ENCODE measurements around the gene SLC25A25. TPM values are rescaled to one million over a fixed set of nuclear protein-coding genes. Genes with fewer than 3 reads are reported as not detected.

SLC25A25 gene
- total RNA-seq, 1 donor from 2014 or later: 13.5 TPM

DNA sequence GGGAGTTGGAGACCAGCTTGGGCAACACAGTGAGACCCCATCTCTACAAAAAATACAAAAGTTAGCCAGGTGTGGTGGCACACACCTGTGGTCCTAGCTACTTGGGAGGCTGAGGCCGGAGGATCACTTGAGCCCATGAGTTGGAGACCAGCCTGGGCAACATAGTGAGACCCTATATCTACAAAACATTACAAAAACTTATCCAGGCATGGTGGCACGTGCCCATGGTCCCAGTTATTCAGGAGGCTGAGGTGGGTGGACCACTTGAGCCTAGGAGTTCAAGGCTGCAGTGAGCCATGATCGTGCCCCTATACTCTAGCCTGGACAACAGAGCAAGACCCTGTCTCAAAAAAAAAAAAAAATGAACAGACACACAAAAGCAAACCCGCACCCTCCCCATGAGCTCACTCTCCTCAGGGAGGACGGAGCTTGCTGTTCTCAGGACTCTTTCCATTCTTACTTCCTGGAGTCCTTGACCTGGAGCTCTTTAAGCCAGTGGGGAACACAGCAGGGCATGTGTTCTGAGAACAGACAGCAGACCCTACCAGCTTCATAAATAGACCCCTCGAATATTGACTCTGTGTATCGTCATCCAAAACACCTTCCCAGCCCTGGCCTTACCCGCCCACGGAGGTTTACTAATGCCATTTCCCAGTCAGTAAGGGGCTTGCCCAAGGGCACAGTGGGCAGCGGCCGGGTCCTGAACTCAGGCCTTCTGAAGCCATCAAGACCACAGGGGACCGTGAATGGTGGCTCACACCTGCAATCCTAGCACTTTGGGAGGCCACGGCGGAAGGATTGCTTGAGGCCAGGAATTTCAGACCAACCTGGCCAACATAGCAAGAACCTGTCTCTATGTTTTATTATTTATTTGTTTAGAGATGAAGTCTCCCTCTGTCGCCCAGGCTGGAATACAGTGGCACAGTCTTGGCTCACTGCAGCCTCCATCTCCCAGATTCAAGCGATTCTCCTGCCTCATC, 48.4 kb downstream of the SLC25A25 start:
- H3K4me1 Mint-ChIP-seq (ENCODE audit: low read depth): peaks cover 12% of the 10 kb centered on the region
- H3K9me3 Mint-ChIP-seq: no peaks in the 10 kb centered on the region
- intact Hi-C loops (cut with micrococcal nuclease): loop anchor here (1.0 to 5.0 kb wide), 4 partner anchors 12 to 173 kb away; no protein-coding TSS in a partner anchor
- peak overlapping the region; percentile 23 for H3K27ac Mint-ChIP-seq
- DNase-seq (ENCODE audit: low spot score): no peak
- H3K36me3 Mint-ChIP-seq (ENCODE audit: low read depth): peaks cover 9% of the 10 kb centered on the region
- H3K27me3 Mint-ChIP-seq (ENCODE audit: insufficient read depth): no peaks in the 10 kb centered on the region
- no peak overlapping the region for H3K4me3 Mint-ChIP-seq

DNA sequence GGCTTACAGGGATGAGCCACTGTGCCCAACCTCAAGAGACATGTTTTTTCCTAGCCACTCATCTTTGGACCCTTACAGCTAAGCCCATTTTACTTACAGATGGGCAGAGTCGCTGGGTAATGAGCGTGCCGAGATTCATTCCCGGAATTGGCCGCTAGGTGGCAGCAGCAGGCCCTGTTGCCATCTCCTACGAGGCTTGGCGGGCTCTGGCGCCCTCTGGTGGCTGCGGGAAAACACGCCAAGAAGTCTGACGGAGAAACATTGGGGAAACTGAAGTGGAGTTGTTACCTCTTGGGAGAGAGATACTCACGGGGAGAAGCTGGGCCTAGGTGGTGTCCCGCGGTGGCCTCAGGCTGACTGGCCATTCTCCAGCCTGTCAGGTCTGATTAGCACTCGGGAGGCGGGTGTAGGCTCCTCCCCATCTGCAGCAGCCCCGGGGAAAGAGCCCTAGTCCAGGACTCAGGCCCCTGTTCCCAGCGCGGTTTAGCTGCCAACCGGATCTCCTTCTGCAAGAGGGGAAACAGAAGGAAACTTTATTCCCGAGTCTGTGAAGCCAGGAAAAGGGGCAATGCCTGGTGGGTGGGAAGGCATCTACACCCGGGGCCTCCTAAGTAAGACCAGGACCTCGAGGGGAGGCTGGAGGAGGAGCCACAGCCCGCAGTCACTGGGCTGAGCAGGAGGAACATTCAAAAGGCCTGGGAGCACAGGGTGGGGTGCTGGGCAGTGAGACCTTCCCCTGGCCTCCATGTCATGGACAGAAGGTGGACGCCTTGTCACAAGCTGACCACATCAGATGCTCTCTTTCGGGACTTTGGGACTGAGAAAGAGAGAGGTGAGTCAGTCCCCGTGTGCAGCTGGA, 49.8 kb downstream of the SLC25A25 start:
- H3K36me3 Mint-ChIP-seq (ENCODE audit: low read depth): peaks cover 9% of the 10 kb centered on the region
- peaks cover 12% of the 10 kb centered on the region for H3K4me1 Mint-ChIP-seq (ENCODE audit: low read depth)
- H3K4me3 Mint-ChIP-seq: no peak overlapping the region
- H3K27me3 Mint-ChIP-seq (ENCODE audit: insufficient read depth): no peaks in the 10 kb centered on the region
- no peaks in the 10 kb centered on the region for H3K9me3 Mint-ChIP-seq
- intact Hi-C loops (cut with micrococcal nuclease): loop anchor here (1.0 to 5.0 kb wide), 4 partner anchors 10 to 175 kb away; no protein-coding TSS in a partner anchor
- peak; percentile 88 for DNase-seq (ENCODE audit: low spot score)
- peak overlapping the region; percentile 66 for H3K27ac Mint-ChIP-seq

DNA sequence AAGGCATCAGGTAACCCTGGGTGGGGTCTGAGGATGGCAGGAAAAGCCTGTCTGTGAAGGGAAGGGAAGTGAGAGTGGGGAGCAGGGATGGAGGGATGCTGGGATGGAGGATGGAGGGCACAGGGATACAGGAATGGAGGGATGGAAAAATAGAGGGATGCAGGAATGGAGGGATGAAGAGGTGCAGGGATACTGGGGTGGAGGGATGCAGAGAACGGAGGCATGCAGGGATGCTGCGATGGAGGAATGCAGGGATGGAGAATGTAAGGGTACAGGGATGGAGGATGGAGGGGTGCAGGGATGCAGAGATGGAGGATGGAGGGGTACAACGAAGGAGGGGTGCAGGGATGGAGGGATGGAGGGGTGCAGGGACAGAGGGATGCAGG, 50.4 kb downstream of the SLC25A25 start:
- intact Hi-C loops (cut with micrococcal nuclease): loop anchor here (5.0 kb wide), 1 partner anchor 161 kb away; no protein-coding TSS in a partner anchor
- peaks cover 7% of the 10 kb centered on the region for H3K36me3 Mint-ChIP-seq (ENCODE audit: low read depth)

DNA sequence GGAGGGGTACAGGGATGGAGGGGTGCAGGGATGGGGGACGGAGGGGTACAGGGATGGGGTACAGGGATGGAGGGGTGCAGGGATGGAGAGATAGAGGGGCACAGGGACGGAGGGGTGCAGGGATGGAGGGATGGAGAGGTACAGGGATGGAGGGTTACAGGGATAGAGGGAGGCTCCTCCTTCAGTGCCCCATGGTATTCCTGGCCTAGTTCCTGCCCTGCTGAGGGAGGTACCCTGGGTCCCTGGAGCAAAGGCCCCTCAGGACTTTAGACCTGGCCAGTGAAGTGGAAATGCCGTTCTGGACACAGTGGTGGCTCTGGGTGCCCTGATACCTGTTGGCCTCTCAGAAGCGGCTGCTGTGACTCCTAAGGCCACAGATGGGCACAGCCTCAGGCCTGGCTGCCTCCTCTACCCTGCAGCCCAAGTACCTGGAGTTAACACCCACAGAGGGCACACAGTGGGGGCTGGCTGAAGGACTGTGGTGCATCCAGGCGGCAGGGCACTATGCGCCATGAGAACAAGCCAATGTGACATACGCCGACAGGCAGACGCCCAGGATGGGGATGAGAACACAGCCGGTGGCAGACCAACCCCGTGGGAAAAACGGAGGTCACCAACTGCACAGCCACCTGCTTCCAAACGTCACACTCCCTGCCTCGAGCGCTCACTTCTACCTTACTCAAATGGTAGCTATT, 51.1 kb downstream of the SLC25A25 start:
- Mint-ChIP-seq H3K27ac (no peak overlapping the region), H3K9me3 (no peaks in the 10 kb centered on the region), H3K4me3 (no peak overlapping the region), H3K4me1 (ENCODE audit: low read depth) (peaks cover 12% of the 10 kb centered on the region), H3K27me3 (ENCODE audit: insufficient read depth) (no peaks in the 10 kb centered on the region), H3K36me3 (ENCODE audit: low read depth) (peaks cover 8% of the 10 kb centered on the region)
- DNase-seq (ENCODE audit: low spot score): no peak
- intact Hi-C loops (cut with micrococcal nuclease): loop anchor here (5.0 kb wide), 1 partner anchor 162 kb away; no protein-coding TSS in a partner anchor

More for the DNA sequence above, 50.4 kb downstream of the SLC25A25 start:
- Mint-ChIP-seq H3K4me3 (no peak overlapping the region), H3K9me3 (no peaks in the 10 kb centered on the region), H3K4me1 (ENCODE audit: low read depth) (peaks cover 12% of the 10 kb centered on the region), H3K27ac (no peak overlapping the region), H3K27me3 (ENCODE audit: insufficient read depth) (no peaks in the 10 kb centered on the region)
- DNase-seq (ENCODE audit: low spot score): no peak

DNA sequence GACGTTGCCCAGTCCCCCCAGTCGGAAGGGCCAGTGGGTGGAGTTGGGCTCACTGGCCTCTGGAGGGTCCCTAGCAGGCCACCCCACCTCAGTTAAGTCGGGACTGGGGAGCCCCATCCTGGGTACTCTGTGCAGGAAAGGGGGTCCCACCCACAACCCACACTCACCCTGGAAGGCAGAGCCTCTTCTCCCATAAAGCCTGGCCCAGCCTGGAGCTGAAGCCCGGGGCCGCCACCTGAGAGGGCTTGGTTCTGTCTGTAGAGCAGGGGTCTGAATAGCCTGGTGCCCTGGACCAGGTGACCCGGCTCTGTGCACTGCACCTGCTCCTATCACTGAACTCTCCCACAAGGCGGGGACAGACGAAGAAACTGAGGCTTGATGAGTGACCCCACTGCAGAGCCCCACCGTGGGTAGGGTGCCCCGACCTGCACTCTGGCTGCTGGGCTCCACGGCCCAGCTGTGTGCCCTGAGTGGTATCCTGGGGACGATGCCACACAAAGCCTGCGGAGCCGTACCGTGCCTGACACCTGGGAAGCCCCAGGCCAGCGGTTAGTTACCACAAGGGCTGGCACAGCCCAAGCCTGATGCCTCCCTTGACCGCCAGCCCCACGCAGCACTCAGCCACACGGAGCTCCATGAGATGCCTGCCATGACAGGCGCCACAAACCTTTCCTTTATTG, 52.2 kb downstream of the SLC25A25 start:
- Mint-ChIP-seq H3K36me3 (ENCODE audit: low read depth) (peaks cover 8% of the 10 kb centered on the region), H3K4me3 (no peak overlapping the region), H3K27ac (no peak overlapping the region), H3K4me1 (ENCODE audit: low read depth) (peaks cover 19% of the 10 kb centered on the region), H3K9me3 (no peaks in the 10 kb centered on the region), H3K27me3 (ENCODE audit: insufficient read depth) (no peaks in the 10 kb centered on the region)
- intact Hi-C loops (cut with micrococcal nuclease): no loop called here
- DNase-seq (ENCODE audit: low spot score): no peak

DNA sequence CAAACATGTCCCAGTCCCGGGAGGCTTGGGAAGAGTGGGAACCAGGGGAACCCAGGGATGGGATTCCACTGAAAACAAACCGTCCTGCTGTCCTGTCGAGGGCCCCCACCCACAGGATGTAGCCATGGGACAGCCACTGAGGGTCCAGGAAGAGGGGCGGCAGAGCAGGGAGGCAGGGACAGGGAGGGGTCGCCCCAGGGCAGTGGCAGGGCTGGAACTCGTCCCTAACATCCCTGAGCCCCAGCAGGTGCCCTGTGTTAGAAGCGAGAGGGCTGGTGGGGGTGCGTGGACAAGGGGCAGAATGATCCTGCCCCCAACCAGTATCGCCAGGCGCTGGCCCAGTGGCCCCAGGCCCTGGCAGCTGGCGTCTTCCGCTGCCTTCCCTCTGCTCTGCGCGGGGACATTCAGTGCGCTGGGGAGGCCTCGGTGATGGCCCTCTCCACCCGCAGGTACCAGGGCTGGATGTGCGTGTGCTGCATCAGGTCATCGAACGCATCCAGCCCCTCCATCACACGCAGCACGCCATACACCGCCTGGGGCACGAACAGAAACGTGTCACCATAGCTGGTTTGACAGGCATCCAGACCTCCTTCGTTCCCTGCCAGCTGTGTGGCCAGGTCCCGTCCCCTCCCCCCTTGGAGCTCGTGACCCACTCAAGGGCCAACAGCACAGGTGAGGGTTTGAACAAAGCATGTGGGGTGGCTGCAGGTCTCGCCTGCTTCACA, 52.9 kb downstream of the SLC25A25 start:
- H3K9me3 Mint-ChIP-seq: no peaks in the 10 kb centered on the region
- peaks cover 26% of the 10 kb centered on the region for H3K4me1 Mint-ChIP-seq (ENCODE audit: low read depth)
- no peak overlapping the region for H3K4me3 Mint-ChIP-seq
- DNase-seq (ENCODE audit: low spot score): no peak
- H3K36me3 Mint-ChIP-seq (ENCODE audit: low read depth): peaks cover 6% of the 10 kb centered on the region
- no peaks in the 10 kb centered on the region for H3K27me3 Mint-ChIP-seq (ENCODE audit: insufficient read depth)
- H3K27ac Mint-ChIP-seq: no peak overlapping the region
- intact Hi-C loops (cut with micrococcal nuclease): no loop called here

DNA sequence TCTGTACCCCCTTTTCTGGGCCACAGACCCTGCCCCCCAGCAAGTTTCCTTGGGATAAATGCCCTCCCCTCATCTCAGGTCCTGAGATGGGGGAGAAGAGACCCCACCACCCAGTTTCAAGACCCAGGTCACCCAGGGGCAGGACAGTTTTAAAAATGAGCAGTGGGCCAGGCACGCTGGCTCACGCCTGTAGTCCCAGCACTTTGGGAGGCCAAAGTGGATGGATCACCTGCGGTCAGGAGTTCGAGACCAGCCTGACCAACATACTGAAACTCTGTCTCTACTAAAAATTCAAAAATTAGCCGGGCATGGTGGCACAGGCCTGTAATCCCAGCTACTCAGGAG, 53.4 kb downstream of the SLC25A25 start:
- H3K4me3 Mint-ChIP-seq: no peak overlapping the region

DNA sequence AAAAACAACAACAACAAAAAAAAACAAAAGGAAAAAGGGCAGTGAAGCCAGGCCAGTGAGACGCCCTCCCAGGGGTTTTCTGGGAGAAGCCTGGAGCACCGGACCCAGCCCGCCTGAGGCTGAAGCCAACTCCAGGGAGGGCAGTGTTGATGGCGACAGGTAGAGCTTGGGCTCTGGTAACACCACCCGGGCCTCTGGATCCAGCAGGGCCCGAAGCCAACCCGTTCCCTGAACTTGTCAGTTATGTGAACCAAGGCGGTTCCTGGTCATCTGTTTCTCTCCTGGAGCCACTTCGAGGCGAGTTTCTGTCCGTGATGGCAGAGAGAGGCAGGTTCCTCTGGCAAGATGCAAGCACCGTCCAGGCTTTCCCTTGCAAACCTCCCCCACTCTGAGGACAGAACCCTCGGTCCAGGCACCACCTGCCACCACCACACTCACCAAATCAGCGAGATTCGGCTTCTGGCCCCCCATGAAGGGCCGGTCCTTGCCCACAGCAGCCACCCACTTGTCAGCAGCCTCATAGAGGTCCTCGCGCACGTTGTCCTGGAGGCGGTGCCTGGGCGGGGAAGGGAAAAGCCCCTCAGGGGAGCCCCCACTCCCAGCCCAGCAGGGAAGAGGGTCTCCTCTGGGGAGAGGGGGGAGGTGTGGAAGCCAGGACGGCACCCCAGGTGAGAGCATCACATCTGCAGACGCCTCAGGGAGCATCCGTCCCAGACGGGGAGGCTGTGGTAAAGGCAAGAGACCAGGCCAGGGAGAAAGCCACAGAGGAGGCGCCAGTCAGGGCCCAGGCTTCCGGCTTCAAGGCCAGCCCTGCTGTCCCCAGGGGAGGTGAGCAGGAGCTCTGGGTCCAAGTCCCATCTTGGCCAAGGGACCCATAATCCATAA, 54.1 kb downstream of the SLC25A25 start:
- intact Hi-C loops (cut with micrococcal nuclease): no loop called here
- H3K4me1 Mint-ChIP-seq (ENCODE audit: low read depth): peaks cover 35% of the 10 kb centered on the region
- H3K9me3 Mint-ChIP-seq: no peaks in the 10 kb centered on the region
- H3K36me3 Mint-ChIP-seq (ENCODE audit: low read depth): peaks cover 6% of the 10 kb centered on the region
- H3K27ac Mint-ChIP-seq: no peak overlapping the region
- H3K4me3 Mint-ChIP-seq: no peak overlapping the region
- H3K27me3 Mint-ChIP-seq (ENCODE audit: insufficient read depth): no peaks in the 10 kb centered on the region
- DNase-seq (ENCODE audit: low spot score): no peak

More for the DNA sequence above, 53.4 kb downstream of the SLC25A25 start:
- Mint-ChIP-seq H3K4me1 (ENCODE audit: low read depth) (peaks cover 32% of the 10 kb centered on the region), H3K27ac (no peak overlapping the region), H3K9me3 (no peaks in the 10 kb centered on the region), H3K36me3 (ENCODE audit: low read depth) (peaks cover 6% of the 10 kb centered on the region), H3K27me3 (ENCODE audit: insufficient read depth) (no peaks in the 10 kb centered on the region)
- intact Hi-C loops (cut with micrococcal nuclease): no loop called here
- DNase-seq (ENCODE audit: low spot score): no peak

DNA sequence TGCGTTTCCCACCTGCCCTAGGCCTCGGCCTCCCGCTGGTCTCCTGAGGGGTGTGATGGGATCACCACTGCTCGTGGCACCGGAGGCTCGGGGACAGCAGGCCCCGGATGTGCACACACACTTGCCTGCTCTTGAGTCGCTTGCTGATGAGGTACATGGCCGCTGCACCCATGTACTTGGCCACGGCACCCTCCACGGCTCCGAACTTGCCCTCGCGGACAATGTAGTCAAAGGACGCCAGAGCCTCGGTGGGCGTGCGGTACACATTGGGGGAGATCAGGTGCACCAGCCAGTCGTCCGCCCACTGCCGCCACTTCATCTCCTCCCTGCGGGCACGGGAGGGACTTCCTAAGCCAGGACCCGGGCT, 54.8 kb downstream of the SLC25A25 start:
- Mint-ChIP-seq H3K4me1 (ENCODE audit: low read depth) (peaks cover 31% of the 10 kb centered on the region), H3K27ac (no peak overlapping the region), H3K36me3 (ENCODE audit: low read depth) (peaks cover 4% of the 10 kb centered on the region), H3K4me3 (no peak overlapping the region), H3K9me3 (no peaks in the 10 kb centered on the region), H3K27me3 (ENCODE audit: insufficient read depth) (no peaks in the 10 kb centered on the region)
- intact Hi-C loops (cut with micrococcal nuclease): no loop called here
- DNase-seq (ENCODE audit: low spot score): no peak

DNA sequence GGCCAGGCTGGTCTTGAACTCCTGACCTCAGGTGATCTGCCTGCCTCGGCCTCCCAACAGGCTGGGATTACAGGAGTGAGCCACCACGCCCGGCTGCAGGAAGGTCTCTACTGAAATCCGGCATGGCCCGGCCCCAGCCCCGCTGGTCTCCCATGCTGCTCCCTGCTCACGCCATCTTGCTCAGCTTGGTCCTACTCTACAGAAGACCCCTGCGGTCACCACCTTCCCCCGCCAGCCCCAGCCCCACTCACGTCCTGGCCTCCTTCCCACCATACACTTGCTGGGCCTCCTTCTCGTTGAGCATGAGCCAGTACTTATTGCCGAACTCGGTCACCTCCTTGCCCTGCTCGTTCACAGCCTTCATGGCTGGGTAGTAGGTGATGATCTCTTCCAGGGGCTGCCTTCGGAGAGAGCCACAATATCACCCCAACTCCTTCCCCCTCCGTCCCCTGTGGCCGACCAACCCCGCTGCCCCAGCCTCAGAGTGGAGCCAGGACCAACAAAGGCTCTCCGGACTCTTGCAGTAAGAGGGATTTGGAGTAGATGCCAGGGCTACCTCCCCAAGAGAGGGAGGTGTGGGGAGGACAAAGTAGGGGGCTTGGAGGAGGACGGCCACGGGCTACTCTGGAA, 55.5 kb downstream of the SLC25A25 start:
- intact Hi-C loops (cut with micrococcal nuclease): no loop called here
- Mint-ChIP-seq H3K27me3 (ENCODE audit: insufficient read depth) (no peaks in the 10 kb centered on the region), H3K36me3 (ENCODE audit: low read depth) (peaks cover 4% of the 10 kb centered on the region), H3K9me3 (no peaks in the 10 kb centered on the region), H3K27ac (no peak overlapping the region), H3K4me3 (no peak overlapping the region), H3K4me1 (ENCODE audit: low read depth) (peaks cover 24% of the 10 kb centered on the region)
- DNase-seq (ENCODE audit: low spot score): no peak

DNA sequence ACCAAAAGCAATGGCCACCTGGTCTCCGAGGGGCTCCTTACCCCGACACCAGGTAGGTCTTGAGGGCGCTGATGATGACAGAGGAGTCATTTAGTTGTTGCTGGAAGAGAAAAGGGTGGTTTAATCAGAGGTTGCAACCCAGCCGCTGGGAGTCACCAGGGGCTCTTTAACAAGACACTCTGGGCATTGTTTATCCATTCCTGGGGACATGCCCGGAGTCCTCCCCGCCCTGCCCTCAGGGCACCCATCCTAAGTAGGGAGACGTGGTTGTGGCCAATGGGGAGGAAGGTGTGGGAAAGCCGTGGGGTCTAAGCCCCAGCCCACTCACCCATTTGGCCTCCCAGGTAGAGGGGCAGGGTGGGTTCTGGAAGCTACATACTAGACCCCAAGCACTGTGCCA, 56.4 kb downstream of the SLC25A25 start:
- H3K27me3 Mint-ChIP-seq (ENCODE audit: insufficient read depth): no peaks in the 10 kb centered on the region
- H3K4me1 Mint-ChIP-seq (ENCODE audit: low read depth): peaks cover 31% of the 10 kb centered on the region
- intact Hi-C loops (cut with micrococcal nuclease): no loop called here
- no peak overlapping the region for H3K27ac Mint-ChIP-seq
- peaks cover 4% of the 10 kb centered on the region for H3K36me3 Mint-ChIP-seq (ENCODE audit: low read depth)
- peak overlapping the region; percentile 19 for H3K4me3 Mint-ChIP-seq
- no peak for DNase-seq (ENCODE audit: low spot score)
- H3K9me3 Mint-ChIP-seq: no peaks in the 10 kb centered on the region
